Activated CD4-positive, alpha-beta T cell treated with anti-CD3 and anti-CD28 coated beads for 36 hours (primary cell): ENCODE data around the gene CRB1. TPM values are rescaled to one million over a fixed set of nuclear protein-coding genes. Genes with fewer than 3 reads are reported as not detected.
A peak's percentile ranks its signal among the peaks of the same experiment; 100 is the strongest.

Experiments used
- ATAC-seq: fragments of 200-7000 bp; cut with Tn5 transposase; one replicate; pipeline ENCODE4 v1.10.0; 2021; ENCODE audit warnings: mild to moderate bottlenecking, moderate library complexity
- CTCF ChIA-PET: fragments of 350-600 bp; sonication (Branson Sonifier 250); formaldehyde crosslinking; loops from one replicate; lab custom pipeline; 2021; ENCODE audit warnings: antibody characterized with exemption; lab: Charles Lee
- POLR2A ChIA-PET: fragments of 350-600 bp; sonication (Branson Sonifier 250); formaldehyde crosslinking; loops from one replicate; lab custom pipeline; 2021; ENCODE audit warnings: antibody characterized with exemption, inconsistent platforms; lab: Charles Lee
- DNase-seq: peaks from one replicate; pipeline ENCODE4 v3.0.0-alpha.2; 2020
- H3K27ac Mint-ChIP-seq: one replicate; pipeline ENCODE4 v1.8.0; 2021; ENCODE audit warnings: mixed read lengths
- H3K27me3 Mint-ChIP-seq: one replicate; pipeline ENCODE4 v1.8.0; 2021; ENCODE audit warnings: mixed read lengths
- H3K36me3 Mint-ChIP-seq: one replicate; pipeline ENCODE4 v1.8.0; 2021; ENCODE audit warnings: low read depth, mixed read lengths
- H3K4me1 Mint-ChIP-seq: one replicate; pipeline ENCODE4 v1.8.0; 2021; ENCODE audit warnings: mixed read lengths
- H3K4me3 Mint-ChIP-seq: one replicate; pipeline ENCODE4 v1.8.0; 2021; ENCODE audit warnings: mild to moderate bottlenecking, moderate library complexity, mixed read lengths
- H3K9me3 Mint-ChIP-seq: one replicate; pipeline ENCODE4 v1.8.0; 2021; ENCODE audit warnings: low read depth, mixed read lengths
- intact Hi-C, 2 experiments: fragments of 100-400 bp; cut with DNase I in 1 of 2; cut with micrococcal nuclease in 1 of 2; formaldehyde crosslinking; loops; one replicate each; pipeline versions ENCODE4 v1.14.2 to v1.15.1; 2022 to 2024; cut with DNase I, micrococcal nuclease
- total RNA-seq, 2 experiments: library from RNA; stranded (reverse); gene quantifications; one replicate each; pipeline ENCODE4 v1.2.3, GENCODE V29; 2021

The CRB1 gene
- under 1 TPM; 0.05 to 0.09 TPM for total RNA-seq

DNA sequence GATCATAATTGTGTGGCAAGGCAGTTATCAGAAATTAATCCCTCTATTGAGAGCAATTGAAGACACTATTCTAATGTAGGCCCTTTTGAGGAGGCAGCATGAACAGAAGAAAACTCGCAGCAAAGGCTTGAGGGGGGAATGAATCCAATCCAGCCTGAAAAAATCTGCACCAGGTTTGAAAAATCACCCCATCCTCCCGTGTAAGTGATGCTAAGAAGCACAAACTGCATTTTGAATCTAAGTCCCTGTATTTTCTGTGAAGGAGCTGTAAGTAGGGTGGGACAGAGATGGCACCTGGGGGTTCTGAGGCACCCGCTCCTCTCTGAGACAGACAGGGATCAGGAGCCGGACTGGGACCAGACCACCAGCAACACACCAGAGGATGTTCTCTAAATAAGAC is at the start of gene CRB1:
Gene CRB1, plus strand, starts transcription at position 241 of the 400 bp plus-strand sequence. CDS start 161 bp downstream, outside the sequence.
- H3K27me3 Mint-ChIP-seq = no peaks in the 10 kb centered on the region
- no peaks in the 10 kb centered on the region for H3K36me3 Mint-ChIP-seq
- no peaks in the 10 kb centered on the region for H3K4me1 Mint-ChIP-seq
- H3K9me3 Mint-ChIP-seq = no peaks in the 10 kb centered on the region
- no peak for ATAC-seq
- POLR2A ChIA-PET = no interaction called here
- H3K4me3 Mint-ChIP-seq = no peak within 1 kb of the TSS
- intact Hi-C loops = no loop called here
- no peak for DNase-seq
- CTCF ChIA-PET = interaction anchor here (1.4 kb wide), 2 partner anchors 14 to 88 kb away, joined by 3 to 4 read pairs; no protein-coding TSS in a partner anchor
- no peak within 1 kb of the TSS for H3K27ac Mint-ChIP-seq

- POLR2A ChIA-PET = no interaction called here
- Mint-ChIP-seq H3K27me3 (no peaks in the 10 kb centered on the region), H3K27ac (no peak overlapping the region), H3K4me3 (no peak overlapping the region), H3K36me3 (peaks cover 2% of the 10 kb centered on the region), H3K4me1 (peaks cover 8% of the 10 kb centered on the region), H3K9me3 (peaks cover 4% of the 10 kb centered on the region)
- CTCF ChIA-PET = interaction anchor here (0.6 to 1.4 kb wide), 3 partner anchors 9 to 39 kb away, joined by 3 to 4 read pairs (median 3); no protein-coding TSS in a partner anchor
- ATAC-seq (peak; percentile 58), DNase-seq (no peak)
- intact Hi-C loops = no loop called here
Observed at GRCh38 chr1:197218857-197219256, 49.2 kb upstream of the CRB1 start.

GRCh38 chr1:197222025-197222685 is 45.9 kb upstream of the CRB1 start:
- no peak overlapping the region for H3K27ac Mint-ChIP-seq
- no peak overlapping the region for H3K4me3 Mint-ChIP-seq
- DNase-seq (no peak), ATAC-seq (no peak)
- CTCF ChIA-PET = no interaction called here
- intact Hi-C loops = no loop called here
- no peaks in the 10 kb centered on the region for H3K27me3 Mint-ChIP-seq
- no peaks in the 10 kb centered on the region for H3K9me3 Mint-ChIP-seq
- H3K36me3 Mint-ChIP-seq = no peaks in the 10 kb centered on the region
- H3K4me1 Mint-ChIP-seq = peaks cover 8% of the 10 kb centered on the region
- POLR2A ChIA-PET = no interaction called here

DNA sequence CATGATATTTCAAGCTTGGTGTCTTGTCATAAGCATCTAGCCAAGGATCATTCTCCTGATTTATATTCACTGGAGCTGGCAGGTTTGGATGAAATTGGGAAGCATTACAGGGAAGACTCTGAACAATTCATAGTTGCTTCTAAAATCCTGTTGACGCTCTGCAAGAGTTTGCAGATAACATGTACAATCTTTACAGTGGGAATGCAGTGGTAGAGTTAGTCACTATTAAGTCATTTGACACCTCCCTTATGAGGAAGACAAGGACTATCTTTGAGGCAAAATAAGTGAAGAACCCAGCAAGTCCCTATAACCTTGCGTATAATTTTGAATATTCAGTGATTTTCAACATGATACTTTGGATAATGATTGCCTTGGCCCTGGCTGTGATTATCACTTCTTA is 45.3 kb upstream of the CRB1 start:
- POLR2A ChIA-PET = no interaction called here

DNA sequence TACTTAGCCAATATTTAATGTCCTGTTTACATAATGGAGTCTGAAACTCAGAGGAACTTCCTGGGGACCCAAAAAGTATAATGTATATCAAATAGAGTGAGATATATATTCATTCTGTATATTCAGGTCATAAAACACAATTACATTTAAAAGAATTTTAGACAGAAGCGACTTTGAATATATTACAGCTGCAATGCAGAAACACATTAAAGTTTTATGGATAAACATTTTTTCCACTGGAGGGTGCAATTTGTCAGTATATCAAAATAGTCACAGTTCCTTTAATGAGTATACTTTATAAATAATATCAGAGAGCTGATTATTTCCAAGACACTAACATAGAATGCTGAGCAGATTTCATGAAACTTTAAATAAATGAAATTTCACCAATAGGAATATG is 43.9 kb upstream of the CRB1 start:
- ChIA-PET CTCF (interaction anchor here (0.6 to 2.2 kb wide), 3 partner anchors 10 to 186 kb away, joined by 4 to 5 read pairs (median 5); no protein-coding TSS in a partner anchor), POLR2A (no interaction called here)
- no peak for ATAC-seq

More for the DNA sequence above, 45.3 kb upstream of the CRB1 start:
- no peak overlapping the region for H3K27ac Mint-ChIP-seq
- no peaks in the 10 kb centered on the region for H3K36me3 Mint-ChIP-seq
- no peaks in the 10 kb centered on the region for H3K27me3 Mint-ChIP-seq
- CTCF ChIA-PET = interaction anchor here (2.2 kb wide), 1 partner anchor 9 kb away, joined by 5 read pairs; no protein-coding TSS in a partner anchor
- intact Hi-C loops = no loop called here
- ATAC-seq (no peak), DNase-seq (no peak)
- no peak overlapping the region for H3K4me3 Mint-ChIP-seq
- no peaks in the 10 kb centered on the region for H3K9me3 Mint-ChIP-seq
- peaks cover 8% of the 10 kb centered on the region for H3K4me1 Mint-ChIP-seq

DNA sequence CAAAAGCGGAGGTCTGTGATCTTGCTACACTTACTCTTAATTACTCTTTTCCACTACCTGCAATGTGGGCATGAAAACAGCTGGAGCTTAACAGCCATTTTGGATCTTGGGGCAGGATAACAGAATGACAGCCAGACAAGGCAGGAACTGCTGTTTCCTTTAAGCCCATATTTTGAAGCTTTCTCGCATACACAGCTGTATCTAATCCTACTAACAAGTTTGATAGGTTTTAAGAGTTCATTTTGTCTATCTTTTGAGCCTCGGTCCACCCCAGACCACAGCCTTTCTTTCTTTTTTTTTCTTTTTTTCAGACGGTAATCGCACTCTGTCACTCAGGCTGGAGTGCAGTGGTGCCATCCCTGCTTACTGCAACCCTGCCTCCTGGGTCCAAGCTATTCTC is 42.4 kb upstream of the CRB1 start:
- no peak for ATAC-seq
- intact Hi-C loops = no loop called here
- CTCF ChIA-PET = no interaction called here

More for the DNA sequence above, 43.9 kb upstream of the CRB1 start:
- Mint-ChIP-seq H3K27me3 (no peaks in the 10 kb centered on the region), H3K4me1 (peaks cover 8% of the 10 kb centered on the region), H3K36me3 (no peaks in the 10 kb centered on the region), H3K4me3 (no peak overlapping the region), H3K27ac (no peak overlapping the region), H3K9me3 (no peaks in the 10 kb centered on the region)
- DNase-seq = no peak
- intact Hi-C loops = no loop called here

GRCh38 chr1:197234581-197234980 is 33.5 kb upstream of the CRB1 start:
- H3K4me3 Mint-ChIP-seq = no peak overlapping the region

More for the DNA sequence above, 42.4 kb upstream of the CRB1 start:
- POLR2A ChIA-PET = no interaction called here
- Mint-ChIP-seq H3K27me3 (no peaks in the 10 kb centered on the region), H3K4me3 (no peak overlapping the region), H3K27ac (no peak overlapping the region), H3K4me1 (no peaks in the 10 kb centered on the region), H3K9me3 (no peaks in the 10 kb centered on the region), H3K36me3 (no peaks in the 10 kb centered on the region)
- DNase-seq = no peak

DNA sequence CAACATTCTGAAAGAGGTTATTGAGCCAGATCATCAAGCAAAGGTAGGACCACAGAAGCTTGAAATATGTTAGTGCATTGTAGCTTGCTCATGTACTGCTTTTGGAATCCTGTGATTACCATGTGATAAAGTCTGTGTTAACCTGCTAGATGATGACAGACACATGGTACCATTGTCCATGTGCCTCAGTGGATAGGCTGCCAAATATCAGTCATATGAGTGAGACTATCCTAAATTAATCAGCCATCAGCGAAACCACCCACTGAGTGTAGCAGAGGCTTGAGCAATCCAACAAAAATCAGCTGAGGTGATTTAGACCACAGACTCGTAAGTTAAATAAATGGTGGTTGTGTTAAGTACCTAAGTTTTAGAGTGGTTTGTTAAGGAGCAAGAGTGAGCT is 32.7 kb upstream of the CRB1 start:
- CTCF ChIA-PET = interaction anchor here (0.9 to 1.3 kb wide), 2 partner anchors 19 to 92 kb away, joined by 3 to 4 read pairs; no protein-coding TSS in a partner anchor
- no peak for ATAC-seq
- no peak for DNase-seq
- H3K27me3 Mint-ChIP-seq = no peaks in the 10 kb centered on the region
- no peaks in the 10 kb centered on the region for H3K9me3 Mint-ChIP-seq
- no peak overlapping the region for H3K27ac Mint-ChIP-seq
- POLR2A ChIA-PET = no interaction called here
- H3K4me3 Mint-ChIP-seq = no peak overlapping the region
- H3K36me3 Mint-ChIP-seq = no peaks in the 10 kb centered on the region
- intact Hi-C loops = no loop called here
- no peaks in the 10 kb centered on the region for H3K4me1 Mint-ChIP-seq

More at GRCh38 chr1:197234581-197234980, 33.5 kb upstream of the CRB1 start:
- no peaks in the 10 kb centered on the region for H3K4me1 Mint-ChIP-seq
- DNase-seq (no peak), ATAC-seq (no peak)
- intact Hi-C loops = no loop called here
- H3K36me3 Mint-ChIP-seq = no peaks in the 10 kb centered on the region
- H3K9me3 Mint-ChIP-seq = no peaks in the 10 kb centered on the region
- H3K27me3 Mint-ChIP-seq = no peaks in the 10 kb centered on the region
- ChIA-PET POLR2A (no interaction called here), CTCF (interaction anchor here (1.3 kb wide), 1 partner anchor 19 kb away, joined by 4 read pairs; no protein-coding TSS in a partner anchor)
- H3K27ac Mint-ChIP-seq = no peak overlapping the region

DNA sequence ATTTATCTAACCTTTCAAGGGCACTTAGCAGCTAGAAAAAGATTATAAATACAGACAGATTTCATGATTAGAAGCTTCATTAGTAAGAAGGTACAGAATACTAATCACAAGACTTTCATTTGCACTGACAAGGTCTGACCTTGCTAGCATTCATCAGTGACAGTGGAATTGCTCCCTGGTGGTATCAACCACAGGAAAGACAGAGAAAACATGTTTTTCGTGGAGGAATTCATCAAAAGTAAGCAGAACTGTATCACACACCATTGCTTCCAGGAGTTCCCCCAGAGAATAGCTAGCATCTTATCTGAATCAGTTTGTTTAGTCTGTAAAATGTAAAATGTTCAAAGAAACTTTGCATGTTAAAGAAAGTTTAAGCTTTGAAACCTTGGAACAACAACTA is 20.6 kb upstream of the CRB1 start:
- Mint-ChIP-seq H3K27me3 (no peaks in the 10 kb centered on the region), H3K36me3 (peaks cover 3% of the 10 kb centered on the region), H3K4me1 (no peaks in the 10 kb centered on the region), H3K4me3 (no peak overlapping the region), H3K27ac (no peak overlapping the region), H3K9me3 (peaks cover 5% of the 10 kb centered on the region)
- intact Hi-C loops = no loop called here
- ATAC-seq = no peak
- no peak for DNase-seq
- ChIA-PET CTCF (interaction anchor here (0.7 to 2.0 kb wide), 2 partner anchors 9 to 67 kb away, joined by 3 to 6 read pairs; no protein-coding TSS in a partner anchor), POLR2A (no interaction called here)

GRCh38 chr1:197249324-197249723 is 18.7 kb upstream of the CRB1 start:
- ATAC-seq = no peak
- no peaks in the 10 kb centered on the region for H3K27me3 Mint-ChIP-seq

DNA sequence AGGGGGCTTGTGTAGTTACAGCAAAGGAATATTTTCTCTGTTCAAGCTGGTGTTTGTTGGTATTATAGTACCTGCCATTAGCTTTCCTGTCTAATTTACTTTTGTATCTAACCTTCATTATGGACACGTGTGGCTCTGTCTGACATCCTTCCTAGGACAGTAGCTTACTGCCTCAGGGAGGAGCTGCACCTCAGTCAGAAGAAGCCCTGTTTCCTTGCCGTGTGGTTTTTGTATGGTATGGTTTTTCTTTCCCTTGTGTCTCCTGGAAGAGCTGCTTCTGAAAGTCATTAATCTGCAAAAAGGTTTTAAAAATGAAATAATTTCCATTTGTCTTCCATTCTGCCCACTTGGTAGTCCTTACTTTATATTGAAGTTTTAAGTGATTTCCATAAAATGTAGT is 17.4 kb upstream of the CRB1 start:
- Mint-ChIP-seq H3K4me1 (no peaks in the 10 kb centered on the region), H3K36me3 (no peaks in the 10 kb centered on the region), H3K27ac (no peak overlapping the region), H3K9me3 (no peaks in the 10 kb centered on the region), H3K27me3 (no peaks in the 10 kb centered on the region), H3K4me3 (no peak overlapping the region)
- DNase-seq (no peak), ATAC-seq (no peak)
- ChIA-PET CTCF (interaction anchor here (0.6 to 0.7 kb wide), 2 partner anchors 28 to 660 kb away, joined by 3 read pairs; no protein-coding TSS in a partner anchor), POLR2A (no interaction called here)
- intact Hi-C loops = no loop called here

More at GRCh38 chr1:197249324-197249723, 18.7 kb upstream of the CRB1 start:
- ChIA-PET POLR2A (no interaction called here), CTCF (no interaction called here)
- Mint-ChIP-seq H3K4me1 (no peaks in the 10 kb centered on the region), H3K4me3 (no peak overlapping the region), H3K9me3 (peaks cover 3% of the 10 kb centered on the region), H3K27ac (no peak overlapping the region), H3K36me3 (peaks cover 3% of the 10 kb centered on the region)
- intact Hi-C loops = no loop called here
- no peak for DNase-seq

DNA sequence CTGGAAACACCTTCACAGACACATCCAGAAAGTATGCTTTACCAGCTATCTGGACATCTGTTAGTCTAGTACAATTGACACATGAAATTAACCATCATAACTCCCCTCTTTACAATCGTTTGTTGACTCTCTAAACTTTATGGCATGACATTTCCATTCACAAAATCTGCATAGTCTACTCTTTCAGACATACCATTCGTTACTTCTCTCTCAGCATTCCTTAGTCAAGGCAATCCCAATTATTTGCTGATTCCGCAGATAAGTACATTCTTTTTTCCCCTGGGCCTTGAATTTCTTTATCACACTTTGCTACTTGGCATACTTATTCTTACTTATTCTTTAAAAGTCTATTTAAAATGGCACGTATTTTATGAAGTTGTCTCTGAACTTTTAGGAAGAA is 15.1 kb upstream of the CRB1 start:
- intact Hi-C loops = no loop called here
- Mint-ChIP-seq H3K36me3 (no peaks in the 10 kb centered on the region), H3K27ac (no peak overlapping the region), H3K27me3 (no peaks in the 10 kb centered on the region), H3K4me1 (no peaks in the 10 kb centered on the region), H3K4me3 (no peak overlapping the region), H3K9me3 (no peaks in the 10 kb centered on the region)
- ChIA-PET CTCF (interaction anchor here (0.6 to 1.4 kb wide), 2 partner anchors 11 to 12 kb away, joined by 3 to 4 read pairs; no protein-coding TSS in a partner anchor), POLR2A (no interaction called here)
- ATAC-seq = no peak
- no peak for DNase-seq
